Measurements from ENCODE around the gene CD53. TPM values are rescaled to one million over a fixed set of nuclear protein-coding genes. Genes with fewer than 3 reads are reported as not detected.

Gene CD53
- total RNA-seq, 2 experiments from 2014 or later, result 251 to 257 TPM

GRCh38 chr1:110916274-110916668 is 43.3 kb downstream of the CD53 start:
- Mint-ChIP-seq H3K36me3 (ENCODE audit: low read depth) (peaks cover under 1% of the 10 kb centered on the region), H3K27ac (no peak overlapping the region), H3K4me1 (ENCODE audit: low read depth) (peaks cover 16% of the 10 kb centered on the region), H3K27me3 (peaks cover 2% of the 10 kb centered on the region), H3K9me3 (peaks cover 13% of the 10 kb centered on the region), H3K4me3 (peak overlapping the region; percentile 58)
- TF ChIP-seq CTCF (IDR thresholded peaks at IDR 0.05), result no peak
- POLR2A ChIA-PET, result interaction anchor here (0.6 kb wide), 1 partner anchor 15 kb away, joined by 3 read pairs; no protein-coding TSS in a partner anchor
- ATAC-seq (no peak), DNase-seq (no peak)
- intact Hi-C loops (cut with micrococcal nuclease), result no loop called here
- CTCF ChIA-PET, result interaction anchor here (1.3 kb wide), 1 partner anchor 48 kb away, joined by 3 read pairs; the partner anchor contains the start of gene LRIF1

GRCh38 chr1:110916669-110917306 is 43.8 kb downstream of the CD53 start:
- intact Hi-C loops (cut with micrococcal nuclease), result no loop called here
- ATAC-seq, result peak; percentile 90
- Mint-ChIP-seq H3K4me3 (peak overlapping the region; percentile 58), H3K9me3 (peaks cover 13% of the 10 kb centered on the region), H3K4me1 (ENCODE audit: low read depth) (peaks cover 16% of the 10 kb centered on the region), H3K36me3 (ENCODE audit: low read depth) (no peaks in the 10 kb centered on the region), H3K27me3 (peaks cover 2% of the 10 kb centered on the region), H3K27ac (peak overlapping the region; percentile 25)
- peak; percentile 59 for DNase-seq
- ChIA-PET POLR2A (no interaction called here), CTCF (interaction anchor here (1.3 kb wide), 1 partner anchor 47 kb away, joined by 3 read pairs; the partner anchor contains the start of gene LRIF1)
- TF ChIP-seq CTCF (IDR thresholded peaks at IDR 0.05), result no peak

- DNase-seq, result no peak
- no peak for TF ChIP-seq CTCF (IDR thresholded peaks at IDR 0.05)
- intact Hi-C loops (cut with micrococcal nuclease), result no loop called here
- no peak overlapping the region for H3K4me3 Mint-ChIP-seq
- H3K9me3 Mint-ChIP-seq, result peaks cover 12% of the 10 kb centered on the region
- H3K4me1 Mint-ChIP-seq (ENCODE audit: low read depth), result peaks cover 16% of the 10 kb centered on the region
- no peak for ATAC-seq
- no peak overlapping the region for H3K27ac Mint-ChIP-seq
- ChIA-PET POLR2A (no interaction called here), CTCF (no interaction called here)
- peaks cover 2% of the 10 kb centered on the region for H3K27me3 Mint-ChIP-seq
- H3K36me3 Mint-ChIP-seq (ENCODE audit: low read depth), result no peaks in the 10 kb centered on the region
Observed at GRCh38 chr1:110918016-110918415, 45.1 kb downstream of the CD53 start.

GRCh38 chr1:110921953-110922352 is 49.0 kb downstream of the CD53 start:
- peaks cover 8% of the 10 kb centered on the region for H3K9me3 Mint-ChIP-seq
- H3K27ac Mint-ChIP-seq, result no peak overlapping the region
- intact Hi-C loops (cut with micrococcal nuclease), result no loop called here
- no peak for TF ChIP-seq CTCF (IDR thresholded peaks at IDR 0.05)
- DNase-seq (no peak), ATAC-seq (no peak)
- POLR2A ChIA-PET, result no interaction called here
- H3K27me3 Mint-ChIP-seq, result peaks cover 2% of the 10 kb centered on the region
- CTCF ChIA-PET, result no interaction called here
- H3K4me1 Mint-ChIP-seq (ENCODE audit: low read depth), result peaks cover 4% of the 10 kb centered on the region
- no peak overlapping the region for H3K4me3 Mint-ChIP-seq
- H3K36me3 Mint-ChIP-seq (ENCODE audit: low read depth), result no peaks in the 10 kb centered on the region

- H3K27ac Mint-ChIP-seq, result no peak overlapping the region
- no peak overlapping the region for H3K4me3 Mint-ChIP-seq
- DNase-seq (no peak), ATAC-seq (no peak)
- H3K27me3 Mint-ChIP-seq, result no peaks in the 10 kb centered on the region
- ChIA-PET CTCF (interaction anchor here (1.2 kb wide), 1 partner anchor 98 kb away, joined by 3 read pairs; no protein-coding TSS in a partner anchor), POLR2A (no interaction called here)
- no peak for TF ChIP-seq CTCF (IDR thresholded peaks at IDR 0.05)
- intact Hi-C loops (cut with micrococcal nuclease), result no loop called here
- peaks cover 21% of the 10 kb centered on the region for H3K9me3 Mint-ChIP-seq
- no peaks in the 10 kb centered on the region for H3K4me1 Mint-ChIP-seq (ENCODE audit: low read depth)
- H3K36me3 Mint-ChIP-seq (ENCODE audit: low read depth), result peaks cover 10% of the 10 kb centered on the region
Observed at GRCh38 chr1:110927484-110928075, 54.6 kb downstream of the CD53 start.
